Cortex of kidney (tissue), 1 donor: ENCODE results near the gene RNF212B.
"Not testable (repeated sequence)": the region's sequence is repeated elsewhere in the genome, so short reads cannot be mapped to it uniquely, and the experiment has no call there.

ENCODE experiments used
- DNase-seq: peaks from one replicate; lab custom pipeline; 2025; lab: John Stamatoyannopoulos, UW

RNF212B gene

GRCh38 chr14:23237772-23238594 lies at the start of gene RNF212B:
Gene RNF212B, plus strand, starts transcription at chr14:23237936. Its CDS starts 2,410 bp downstream, at chr14:23240346.
- DNase-seq = no peak

- no peak for DNase-seq
These were observed 44.3 kb upstream of the RNF212B start for GRCh38 chr14:23193432-23193831.

- no peak for DNase-seq
These were observed 42.1 kb upstream of the RNF212B start for GRCh38 chr14:23195552-23196101.

- not testable (repeated sequence) for DNase-seq
These were observed 41.2 kb upstream of the RNF212B start for GRCh38 chr14:23196487-23196886.

GRCh38 chr14:23199141-23199540 lies 38.6 kb upstream of the RNF212B start:
- not testable (repeated sequence) for DNase-seq

GRCh38 chr14:23202001-23202400 lies 35.7 kb upstream of the RNF212B start:
- DNase-seq = no peak

GRCh38 chr14:23206422-23207145 lies 31.2 kb upstream of the RNF212B start:
- no peak for DNase-seq

GRCh38 chr14:23207146-23207540 lies 30.6 kb upstream of the RNF212B start:
- no peak for DNase-seq

GRCh38 chr14:23208324-23208723 lies 29.4 kb upstream of the RNF212B start:
- no peak for DNase-seq

- DNase-seq = no peak
These were observed 27.9 kb upstream of the RNF212B start for GRCh38 chr14:23209651-23210423.

GRCh38 chr14:23215421-23215820 lies 22.3 kb upstream of the RNF212B start:
- no peak for DNase-seq

- DNase-seq = no peak
These were observed 20.4 kb upstream of the RNF212B start for GRCh38 chr14:23217032-23218020.

GRCh38 chr14:23219075-23219474 lies 18.7 kb upstream of the RNF212B start:
- DNase-seq = no peak

GRCh38 chr14:23224958-23225357 lies 12.8 kb upstream of the RNF212B start:
- not testable (repeated sequence) for DNase-seq

GRCh38 chr14:23227566-23227965 lies 10.2 kb upstream of the RNF212B start:
- DNase-seq = no peak

GRCh38 chr14:23228812-23229211 lies 8.9 kb upstream of the RNF212B start:
- no peak for DNase-seq

- DNase-seq = not testable (repeated sequence)
These were observed 5.4 kb upstream of the RNF212B start for GRCh38 chr14:23232241-23232808.

- no peak for DNase-seq
These were observed 2.9 kb downstream of the RNF212B start for GRCh38 chr14:23240661-23241060.

GRCh38 chr14:23241061-23241715 lies 3.5 kb downstream of the RNF212B start:
- DNase-seq = not testable (repeated sequence)

- no peak for DNase-seq
These were observed 4.3 kb downstream of the RNF212B start for GRCh38 chr14:23242076-23242475.
